Nephron (organoid): ENCODE data around the gene RCSD1.

Experiments
- H3K27ac Mint-ChIP-seq, 3 experiments: 2 replicates each; pipeline ENCODE4 v1.8.0; 2020; ENCODE audit warnings: mixed read lengths in 3 of 3, mild to moderate bottlenecking in 2 of 3, moderate library complexity in 1 of 3
- H3K27me3 Mint-ChIP-seq: 2 replicates; pipeline ENCODE4 v1.8.0; 2021; ENCODE audit warnings: low read depth, mild to moderate bottlenecking, moderate library complexity, mixed read lengths
- H3K36me3 Mint-ChIP-seq: 2 replicates; pipeline ENCODE4 v1.8.0; 2020; ENCODE audit warnings: low read depth, mixed read lengths
- H3K4me1 Mint-ChIP-seq: 2 replicates; pipeline ENCODE4 v1.8.0; 2020; ENCODE audit warnings: mixed read lengths
- H3K4me3 Mint-ChIP-seq, 3 experiments: 2 replicates each; pipeline ENCODE4 v1.8.0; 2020; ENCODE audit warnings: mild to moderate bottlenecking in 3 of 3, mixed read lengths in 3 of 3, moderate library complexity in 2 of 3
- H3K9me3 Mint-ChIP-seq: 2 replicates; pipeline ENCODE4 v1.8.0; 2020; ENCODE audit warnings: mixed read lengths
- CTCF ChIP-seq, 3 experiments: fragments of 200-600 bp; sonication (generic); IDR thresholded peaks; one replicate each; pipeline ENCODE4 v1.5.0; 2021; ENCODE audit warnings: antibody characterized with exemption in 3 of 3; ENCODE audit not compliant: unreplicated experiment in 3 of 3

The RCSD1 gene

GRCh38 chr1:167627865-167628641, 2.0 kb upstream of the RCSD1 start:
- H3K9me3 Mint-ChIP-seq = peaks cover 7% of the 10 kb centered on the region
- no peak overlapping the region for H3K27ac Mint-ChIP-seq
- no peaks in the 10 kb centered on the region for H3K36me3 Mint-ChIP-seq
- peaks cover 47% of the 10 kb centered on the region for H3K27me3 Mint-ChIP-seq
- H3K4me1 Mint-ChIP-seq = peaks cover 27% of the 10 kb centered on the region
- TF ChIP-seq CTCF (IDR thresholded peaks at IDR 0.05; ENCODE audit: unreplicated experiment in 3 of 3) = no peak
- H3K4me3 Mint-ChIP-seq = peak overlapping the region in 1 of 3 experiments; percentile 39

GRCh38 chr1:167628741-167629515, 1.1 kb upstream of the RCSD1 start:
- Mint-ChIP-seq H3K36me3 (no peaks in the 10 kb centered on the region), H3K9me3 (peaks cover 7% of the 10 kb centered on the region), H3K4me1 (peaks cover 33% of the 10 kb centered on the region), H3K4me3 (peak overlapping the region; percentile 78 to 86 (median 83)), H3K27me3 (peaks cover 56% of the 10 kb centered on the region), H3K27ac (peak overlapping the region in 1 of 3 experiments; percentile 61)
- TF ChIP-seq CTCF (IDR thresholded peaks at IDR 0.05; ENCODE audit: unreplicated experiment in 3 of 3) = no peak

GRCh38 chr1:167630568-167631385, 745 bp downstream of the RCSD1 start:
- Mint-ChIP-seq H3K36me3 (no peaks in the 10 kb centered on the region), H3K4me1 (peaks cover 52% of the 10 kb centered on the region), H3K4me3 (peak overlapping the region; percentile 65 to 87 (median 78)), H3K27me3 (peaks cover 67% of the 10 kb centered on the region), H3K9me3 (peaks cover 3% of the 10 kb centered on the region), H3K27ac (peak overlapping the region; percentile 14 to 59 (median 47))
- TF ChIP-seq CTCF (IDR thresholded peaks at IDR 0.05; ENCODE audit: unreplicated experiment in 3 of 3) = no peak

GRCh38 chr1:167631386-167631935, 1.4 kb downstream of the RCSD1 start:
- Mint-ChIP-seq H3K36me3 (no peaks in the 10 kb centered on the region), H3K27ac (no peak overlapping the region), H3K9me3 (no peaks in the 10 kb centered on the region), H3K4me3 (peak overlapping the region; percentile 65 to 87 (median 78)), H3K27me3 (peaks cover 70% of the 10 kb centered on the region), H3K4me1 (peaks cover 53% of the 10 kb centered on the region)
- TF ChIP-seq CTCF (IDR thresholded peaks at IDR 0.05; ENCODE audit: unreplicated experiment in 3 of 3) = no peak

GRCh38 chr1:167631936-167632614, 2.0 kb downstream of the RCSD1 start:
- peaks cover 58% of the 10 kb centered on the region for H3K4me1 Mint-ChIP-seq
- peak overlapping the region in 1 of 3 experiments; percentile 16 for H3K4me3 Mint-ChIP-seq
- no peak for TF ChIP-seq CTCF (IDR thresholded peaks at IDR 0.05; ENCODE audit: unreplicated experiment in 3 of 3)
- peaks cover 75% of the 10 kb centered on the region for H3K27me3 Mint-ChIP-seq
- no peaks in the 10 kb centered on the region for H3K9me3 Mint-ChIP-seq
- H3K36me3 Mint-ChIP-seq = no peaks in the 10 kb centered on the region
- H3K27ac Mint-ChIP-seq = peak overlapping the region in 2 of 3 experiments; percentile 22 to 44
